Ectodermal cell (in vitro differentiated cells): ENCODE measurements around the gene ZNF583.

ENCODE experiments used
- H3K27ac ChIP-seq: 2 replicates; pipeline ENCODE4 v1.7.0; 2013; ENCODE audit warnings: mild to moderate bottlenecking, low read depth, low read length; ENCODE audit not compliant: insufficient read depth, poor library complexity, severe bottlenecking
- H3K27me3 ChIP-seq: 2 replicates; pipeline ENCODE4 v1.7.0; 2013; ENCODE audit warnings: mild to moderate bottlenecking, low read length; ENCODE audit not compliant: insufficient read depth, control insufficient read depth, poor library complexity, severe bottlenecking
- H3K36me3 ChIP-seq: one replicate; pipeline ENCODE4 v1.7.0; 2013; ENCODE audit warnings: low read length; ENCODE audit not compliant: control insufficient read depth, insufficient read depth
- H3K4me1 ChIP-seq: one replicate; pipeline ENCODE4 v1.7.0; 2013; ENCODE audit warnings: low read length; ENCODE audit not compliant: control insufficient read depth, insufficient read depth
- H3K4me3 ChIP-seq: 2 replicates; pipeline ENCODE4 v1.7.0; 2013; ENCODE audit warnings: low read depth, low read length, control low read depth; ENCODE audit not compliant: insufficient read depth
- H3K9me3 ChIP-seq: 2 replicates; pipeline ENCODE4 v1.7.0; 2013; ENCODE audit warnings: mild to moderate bottlenecking, low read length, moderate library complexity; ENCODE audit not compliant: control insufficient read depth
- WGBS, 2 experiments: methylation state at CpG; one replicate each; pipeline ENCODE4 v1.1.7; 2013; ENCODE audit warnings: missing lambda C conversion rate in 2 of 2; 5-methylcytosine and 5-hydroxymethylcytosine counted together

The ZNF583 gene

GRCh38 chr19:56383826-56384605 lies 20.1 kb upstream of the ZNF583 start:
- Histone ChIP-seq H3K4me1 (no peaks in the 10 kb centered on the region), H3K27me3 (no peaks in the 10 kb centered on the region), H3K36me3 (peaks cover 5% of the 10 kb centered on the region), H3K27ac (no peak overlapping the region), H3K9me3 (no peaks in the 10 kb centered on the region), H3K4me3 (no peak overlapping the region)
- WGBS, 2 experiments: 92 to 94% methylated on average over 7 to 8 of the region's 8 CpGs

DNA sequence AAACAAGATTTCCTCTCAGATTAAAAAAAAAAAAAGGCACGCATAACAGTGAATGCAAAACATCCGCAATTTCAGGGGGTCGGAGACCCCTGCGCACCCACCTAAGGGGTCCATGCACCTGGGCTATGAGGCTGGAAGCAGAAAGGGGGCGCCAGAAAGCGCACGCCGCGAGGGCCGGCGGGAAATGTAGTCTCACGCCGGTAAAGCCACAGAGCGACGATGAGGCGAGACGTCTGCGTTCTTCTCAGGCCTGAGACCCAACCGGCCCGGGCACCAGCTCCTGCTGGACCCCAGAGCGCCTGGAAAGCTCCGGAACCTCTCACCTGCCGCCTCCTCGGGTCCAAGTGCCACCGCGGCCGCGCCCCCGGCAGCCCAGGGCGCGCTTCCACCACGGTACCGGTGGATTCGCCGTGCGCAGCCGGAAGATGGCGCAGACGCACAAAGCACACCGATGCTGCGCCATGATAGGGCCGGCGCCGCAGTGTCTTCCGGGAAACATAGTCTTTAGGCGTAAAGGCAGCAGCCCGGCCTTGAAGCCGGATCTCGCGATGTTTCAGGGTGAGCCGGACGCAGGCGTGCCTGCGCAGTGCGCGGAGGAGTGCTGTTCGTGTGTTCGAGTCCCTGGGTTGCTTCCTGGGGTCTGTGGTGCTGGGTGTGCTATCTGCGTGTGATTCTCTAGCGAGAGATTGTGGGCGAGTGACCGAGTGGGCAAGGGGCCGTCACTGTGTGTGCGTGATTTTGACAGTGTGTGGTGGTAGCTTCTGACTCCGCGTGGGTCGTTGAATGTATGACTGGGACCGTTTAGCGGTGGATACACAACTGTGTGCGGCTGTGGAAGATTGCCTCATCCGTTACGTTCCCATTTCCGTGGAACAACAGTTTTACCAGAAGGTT lies 10.8 kb upstream of the ZNF583 start, which contains the start of gene ZNF582:
ZNF582 (minus strand) TSS at position 416 of the 894 bp plus-strand sequence. CDS start 1,782 bp downstream, outside the sequence.
- Histone ChIP-seq H3K4me1 (no peaks in the 10 kb centered on the region), H3K4me3 (peak within 1 kb of the TSS; percentile 61), H3K36me3 (peaks cover 20% of the 10 kb centered on the region), H3K27ac (peak within 1 kb of the TSS; percentile 88), H3K27me3 (no peaks in the 10 kb centered on the region), H3K9me3 (peaks cover 3% of the 10 kb centered on the region)
- 10% methylated on average over 73 of the region's 73 CpGs for WGBS, 2 experiments

DNA sequence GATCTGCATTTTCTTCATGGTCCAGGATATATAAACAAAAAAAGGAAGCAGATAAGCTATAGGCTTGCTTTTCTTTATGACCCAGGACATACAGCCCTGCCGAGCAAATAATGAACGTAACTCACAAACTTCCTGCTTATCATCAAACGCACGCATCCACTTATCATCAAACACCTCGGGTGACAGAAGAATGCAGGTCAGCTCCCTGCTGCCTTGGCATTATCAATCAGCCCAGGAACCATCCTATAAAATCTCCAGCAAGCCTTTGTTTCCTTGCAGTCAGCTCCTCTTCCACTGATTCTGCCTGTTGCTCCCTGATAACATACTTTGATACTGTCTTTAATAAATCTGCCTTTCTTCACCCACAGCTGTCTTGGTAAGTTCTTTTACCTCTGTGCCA lies 5.3 kb upstream of the ZNF583 start:
- H3K4me3 ChIP-seq: no peak overlapping the region
- WGBS, 2 experiments: 91 to 95% methylated on average over 5 of the region's 5 CpGs

GRCh38 chr19:56400485-56400884 lies 3.6 kb upstream of the ZNF583 start:
- H3K27me3 ChIP-seq: no peaks in the 10 kb centered on the region
- no peaks in the 10 kb centered on the region for H3K4me1 ChIP-seq
- H3K36me3 ChIP-seq: peaks cover 25% of the 10 kb centered on the region
- WGBS, 2 experiments: 92 to 93% methylated on average over 4 of the region's 4 CpGs
- no peak overlapping the region for H3K4me3 ChIP-seq
- peaks cover 5% of the 10 kb centered on the region for H3K9me3 ChIP-seq
- no peak overlapping the region for H3K27ac ChIP-seq

More for the DNA sequence above, 5.3 kb upstream of the ZNF583 start:
- Histone ChIP-seq H3K27ac (no peak overlapping the region), H3K27me3 (no peaks in the 10 kb centered on the region), H3K4me1 (no peaks in the 10 kb centered on the region), H3K9me3 (peaks cover 5% of the 10 kb centered on the region), H3K36me3 (peaks cover 25% of the 10 kb centered on the region)

DNA sequence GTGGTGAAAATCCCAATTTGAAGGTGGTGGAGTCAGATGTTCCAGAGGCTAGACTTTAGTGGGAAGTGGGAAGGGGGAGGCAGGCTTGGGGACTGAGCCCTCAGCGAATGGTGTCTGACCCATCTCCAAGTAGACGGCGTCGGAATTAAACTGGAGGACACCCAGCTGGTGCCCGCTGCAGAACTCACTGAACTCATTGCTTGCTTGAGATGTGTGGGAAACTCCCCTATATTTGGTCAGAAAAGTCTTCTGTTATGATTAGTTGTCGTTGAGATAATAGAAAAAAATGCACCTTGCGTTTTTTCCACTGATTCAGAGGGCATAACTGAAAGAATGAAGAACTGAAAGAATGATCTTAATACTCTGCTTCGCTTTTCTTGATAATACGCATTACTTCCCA lies 871 bp upstream of the ZNF583 start:
- Histone ChIP-seq H3K4me3 (peak overlapping the region; percentile 75), H3K27me3 (no peaks in the 10 kb centered on the region), H3K4me1 (no peaks in the 10 kb centered on the region), H3K9me3 (peaks cover 5% of the 10 kb centered on the region), H3K27ac (no peak overlapping the region), H3K36me3 (peaks cover 22% of the 10 kb centered on the region)
- 70 to 80% methylated on average over 9 of the region's 9 CpGs for WGBS, 2 experiments

- WGBS, 2 experiments: 84 to 85% methylated on average over 9 of the region's 9 CpGs
- Histone ChIP-seq H3K4me1 (no peaks in the 10 kb centered on the region), H3K36me3 (peaks cover 24% of the 10 kb centered on the region), H3K27ac (no peak overlapping the region), H3K9me3 (no peaks in the 10 kb centered on the region), H3K4me3 (peak overlapping the region; percentile 75), H3K27me3 (no peaks in the 10 kb centered on the region)
Measured at GRCh38 chr19:56404705-56405056, 549 bp downstream of the ZNF583 start.

DNA sequence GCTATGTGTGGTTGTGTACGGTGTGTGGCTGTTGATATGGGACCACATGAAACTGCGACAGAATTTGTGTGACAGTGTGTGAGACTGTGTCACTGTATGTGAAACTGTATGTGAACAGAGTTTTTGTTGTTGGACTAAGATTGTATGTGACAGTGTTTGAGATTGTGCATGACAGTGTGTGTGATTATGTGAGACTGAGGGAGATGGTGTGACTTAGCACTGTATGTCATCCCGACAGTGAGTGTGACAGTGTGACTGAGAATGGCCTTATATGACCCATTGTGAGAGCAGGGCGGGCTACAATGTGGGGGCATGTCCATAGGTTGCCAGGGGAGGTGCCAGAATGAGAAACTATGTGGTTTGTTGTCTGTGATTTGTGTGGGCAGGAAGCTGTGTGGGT lies 930 bp downstream of the ZNF583 start:
- Histone ChIP-seq H3K27ac (no peak overlapping the region), H3K4me1 (no peaks in the 10 kb centered on the region), H3K27me3 (no peaks in the 10 kb centered on the region), H3K36me3 (peaks cover 27% of the 10 kb centered on the region), H3K9me3 (no peaks in the 10 kb centered on the region), H3K4me3 (peak overlapping the region; percentile 75)
- WGBS, 2 experiments: 91 to 93% methylated on average over 4 of the region's 4 CpGs

DNA sequence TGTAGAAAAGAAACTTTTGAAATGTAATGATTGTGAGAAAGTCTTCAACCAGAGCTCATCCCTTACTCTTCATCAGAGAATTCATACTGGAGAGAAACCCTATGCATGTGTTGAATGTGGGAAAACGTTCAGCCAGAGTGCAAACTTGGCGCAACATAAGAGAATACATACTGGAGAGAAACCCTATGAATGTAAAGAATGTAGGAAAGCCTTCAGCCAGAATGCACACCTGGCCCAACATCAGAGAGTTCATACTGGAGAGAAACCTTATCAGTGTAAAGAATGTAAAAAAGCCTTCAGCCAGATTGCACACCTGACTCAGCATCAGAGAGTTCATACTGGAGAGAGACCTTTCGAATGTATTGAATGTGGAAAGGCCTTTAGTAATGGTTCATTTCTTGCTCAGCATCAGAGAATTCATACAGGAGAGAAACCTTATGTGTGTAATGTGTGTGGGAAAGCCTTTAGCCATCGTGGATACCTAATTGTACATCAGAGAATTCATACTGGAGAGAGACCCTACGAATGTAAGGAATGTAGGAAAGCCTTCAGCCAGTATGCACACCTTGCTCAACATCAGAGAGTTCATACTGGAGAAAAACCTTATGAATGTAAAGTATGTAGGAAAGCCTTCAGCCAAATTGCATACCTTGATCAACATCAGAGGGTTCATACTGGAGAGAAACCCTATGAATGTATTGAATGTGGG lies 19.3 kb downstream of the ZNF583 start:
- Histone ChIP-seq H3K36me3 (peaks cover 19% of the 10 kb centered on the region), H3K27me3 (no peaks in the 10 kb centered on the region), H3K4me3 (no peak overlapping the region), H3K9me3 (peaks cover 16% of the 10 kb centered on the region), H3K4me1 (no peaks in the 10 kb centered on the region), H3K27ac (no peak overlapping the region)
- 89 to 92% methylated on average over 5 of the region's 5 CpGs for WGBS, 2 experiments

DNA sequence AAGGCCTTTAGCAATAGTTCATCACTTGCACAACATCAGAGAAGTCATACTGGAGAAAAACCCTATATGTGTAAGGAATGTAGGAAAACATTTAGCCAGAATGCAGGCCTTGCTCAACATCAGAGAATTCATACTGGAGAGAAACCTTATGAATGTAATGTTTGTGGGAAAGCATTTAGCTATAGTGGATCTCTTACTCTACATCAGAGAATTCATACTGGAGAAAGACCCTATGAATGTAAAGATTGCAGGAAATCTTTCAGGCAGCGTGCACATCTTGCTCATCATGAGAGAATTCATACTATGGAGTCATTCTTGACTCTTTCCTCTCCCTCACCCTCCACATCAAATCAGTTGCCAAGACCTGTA lies 19.8 kb downstream of the ZNF583 start:
- H3K9me3 ChIP-seq: peaks cover 16% of the 10 kb centered on the region
- no peak overlapping the region for H3K27ac ChIP-seq
- no peaks in the 10 kb centered on the region for H3K4me1 ChIP-seq
- H3K27me3 ChIP-seq: no peaks in the 10 kb centered on the region
- H3K36me3 ChIP-seq: peaks cover 19% of the 10 kb centered on the region
- no peak overlapping the region for H3K4me3 ChIP-seq
- WGBS, 2 experiments: 87 to 89% methylated on average over 1 of the region's 1 CpG
